Inferior parietal cortex (tissue), 1 donor: ENCODE measurements around the gene UNC5B.

Experiments used
- DNase-seq: peaks from one replicate; pipeline ENCODE4 v3.0.0-alpha.2; 2016; ENCODE audit errors: extremely low spot score

UNC5B gene

GRCh38 chr10:71343392-71343773, 131.0 kb downstream of the UNC5B start:
- DNase-seq: peak; percentile 56

- DNase-seq: no peak
Observed at GRCh38 chr10:71344154-71344925, 132.0 kb downstream of the UNC5B start.

DNA sequence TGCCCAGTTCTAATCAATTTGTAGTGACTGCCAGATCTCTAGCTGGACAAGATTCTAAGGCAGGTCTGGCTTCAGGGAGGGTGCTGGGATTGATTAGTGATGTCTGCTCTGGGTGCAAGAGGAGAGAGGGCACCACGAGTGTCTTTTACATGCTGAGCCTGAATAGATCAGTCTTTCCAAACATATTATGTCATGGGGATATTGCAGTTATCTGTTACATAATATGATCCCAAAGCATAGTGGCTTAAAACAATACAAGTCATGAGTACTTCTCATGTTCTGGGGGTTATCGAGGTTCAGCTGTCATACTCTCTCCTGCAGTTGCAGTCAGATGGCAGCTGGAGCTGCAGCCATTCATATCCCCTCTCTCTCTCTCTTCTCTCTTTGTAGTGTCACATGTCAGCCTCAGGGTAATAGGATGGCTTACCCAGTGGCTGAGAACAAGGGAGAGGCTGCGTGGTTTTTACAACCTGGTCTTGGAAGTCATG, 132.7 kb downstream of the UNC5B start:
- DNase-seq: no peak

- DNase-seq: no peak
Observed at GRCh38 chr10:71345694-71346093, 133.3 kb downstream of the UNC5B start.

DNA sequence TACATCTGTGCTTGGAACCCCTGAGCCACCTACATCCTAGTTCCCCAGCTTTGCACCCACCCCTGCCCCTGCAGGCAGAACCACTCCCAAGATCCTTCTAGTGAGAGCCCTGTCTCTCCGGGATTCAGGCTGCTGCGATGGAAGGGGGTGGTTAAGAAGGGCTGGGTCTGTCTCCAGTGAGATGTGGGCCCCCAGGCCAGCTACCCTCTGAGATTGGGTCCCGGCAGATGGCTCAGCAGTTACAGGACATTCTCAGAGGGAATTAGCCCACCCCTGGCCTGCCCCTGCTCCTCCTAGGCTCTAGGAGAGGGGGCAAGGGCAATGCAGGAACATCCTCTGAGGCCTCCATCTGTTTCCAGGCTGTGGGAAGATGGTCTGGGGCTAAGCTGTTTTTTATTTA, 134.4 kb downstream of the UNC5B start:
- no peak for DNase-seq

DNA sequence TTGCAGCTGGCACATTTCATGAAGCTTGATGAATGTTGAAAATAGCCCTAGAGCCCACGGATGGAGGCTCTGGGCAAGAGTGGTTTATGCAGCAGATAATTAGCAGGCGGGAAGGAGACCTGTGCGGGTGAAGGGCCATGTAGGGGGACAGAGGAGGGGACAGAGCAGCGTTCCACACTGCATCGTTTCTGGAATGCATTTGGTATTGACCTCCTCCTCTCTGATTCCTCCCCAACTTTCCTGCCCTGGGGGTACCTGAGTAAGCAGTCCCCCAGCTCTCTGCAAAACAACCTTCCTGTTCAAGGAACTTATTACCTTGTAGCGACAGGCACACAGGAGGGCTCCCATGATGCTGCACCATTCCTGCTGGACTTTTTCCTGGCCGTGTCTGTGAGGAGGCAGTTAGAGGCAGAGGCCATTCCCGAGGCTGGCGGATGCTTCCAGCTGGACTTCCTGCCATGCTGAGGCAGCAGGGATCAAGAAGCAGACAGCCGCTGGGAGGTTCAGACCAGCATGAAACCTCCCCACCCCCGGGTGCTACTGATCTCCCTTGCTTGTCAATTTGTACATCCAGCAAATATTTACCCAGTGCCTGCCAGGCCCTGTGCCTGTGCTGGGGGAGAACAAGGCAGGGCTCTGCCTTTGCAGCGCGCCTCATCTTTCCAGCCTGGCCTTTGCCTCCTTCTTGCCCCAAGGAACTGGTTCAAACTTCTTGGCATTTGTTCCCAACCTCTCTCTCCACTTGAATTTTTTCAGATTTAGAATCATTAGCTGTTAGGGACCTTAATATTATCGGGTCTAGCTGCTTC, 135.4 kb downstream of the UNC5B start:
- no peak for DNase-seq

GRCh38 chr10:71348850-71349249, 136.5 kb downstream of the UNC5B start:
- no peak for DNase-seq

DNA sequence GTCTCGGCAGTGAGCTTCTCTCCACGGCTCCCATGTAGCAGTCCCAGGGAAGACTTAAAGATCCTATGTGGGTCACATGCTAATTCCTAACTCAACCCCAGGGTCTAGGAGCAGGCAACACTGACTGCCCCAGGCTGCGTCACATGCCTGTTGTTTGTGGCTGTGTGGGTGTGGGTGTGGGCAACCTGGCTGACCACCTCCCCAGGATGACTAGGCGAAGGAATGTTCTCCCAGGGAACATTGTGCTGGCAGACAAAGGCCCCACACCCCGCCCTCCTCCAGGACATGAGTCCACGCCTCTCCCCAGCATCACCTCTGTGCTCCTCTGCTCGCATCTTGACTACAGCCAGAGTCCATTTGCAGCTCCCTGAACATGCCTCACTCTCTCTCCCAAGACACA, 137.0 kb downstream of the UNC5B start:
- DNase-seq: no peak

GRCh38 chr10:71351087-71351486, 138.7 kb downstream of the UNC5B start:
- no peak for DNase-seq

GRCh38 chr10:71351628-71352319, 139.4 kb downstream of the UNC5B start:
- DNase-seq: no peak
